Sciatic nerve (tissue), 2 donors: ENCODE results near the gene AMFR. TPM values are rescaled to one million over a fixed set of nuclear protein-coding genes. Genes with fewer than 3 reads are reported as not detected.
A peak's percentile ranks its signal among the peaks of the same experiment; 100 is the strongest.

Experiments used
- ATAC-seq: fragments of 200-7000 bp; cut with Tn5 transposase; one replicate; pipeline ENCODE4 v1.9.1; 2020; ENCODE audit warnings: mild to moderate bottlenecking, moderate library complexity
- DNase-seq: peaks from one replicate; pipeline ENCODE4 v3.0.0-alpha.2; 2020; ENCODE audit warnings: low spot score
- intact Hi-C: fragments of 100-400 bp; cut with DNase I; formaldehyde crosslinking; loops from one replicate; pipeline ENCODE4 v1.14.2; 2022
- total RNA-seq: library from RNA; stranded (reverse); fragmentation: NEBNext Ultra II Directional; extraction: Animal tissue kit (Norgen Biotek cat#: 25700); gene quantifications from one replicate; pipeline ENCODE4 v1.2.1, GENCODE V29; 2021
- donor health status: DM: no; HTN: no; CAD: no.
- donor health status: DM: no; HTN: no; CAD: no.

Gene AMFR
- total RNA-seq, 1 donor from 2014 or later = 152 TPM

GRCh38 chr16:56340416-56340815 lies 84.9 kb downstream of the AMFR start:
- no peak for DNase-seq
- ATAC-seq = no peak
- intact Hi-C loops = no loop called here

GRCh38 chr16:56339431-56340195 lies 85.7 kb downstream of the AMFR start:
- DNase-seq = no peak
- ATAC-seq = no peak
- intact Hi-C loops = loop anchor here (10.0 kb wide), 1 partner anchor 365 kb away; no protein-coding TSS in a partner anchor

GRCh38 chr16:56338566-56339318 lies 86.6 kb downstream of the AMFR start:
- DNase-seq = no peak
- intact Hi-C loops = loop anchor here (10.0 kb wide), 1 partner anchor 366 kb away; no protein-coding TSS in a partner anchor
- ATAC-seq = no peak

GRCh38 chr16:56337858-56338325 lies 87.5 kb downstream of the AMFR start:
- ATAC-seq (no peak), DNase-seq (no peak)
- intact Hi-C loops = loop anchor here (10.0 kb wide), 1 partner anchor 367 kb away; no protein-coding TSS in a partner anchor

- intact Hi-C loops = loop anchor here (10.0 kb wide), 1 partner anchor 368 kb away; no protein-coding TSS in a partner anchor
- ATAC-seq = no peak
- no peak for DNase-seq
These were observed 88.1 kb downstream of the AMFR start for GRCh38 chr16:56337131-56337857.

GRCh38 chr16:56336711-56337110 lies 88.6 kb downstream of the AMFR start:
- intact Hi-C loops = loop anchor here (10.0 kb wide), 1 partner anchor 368 kb away; no protein-coding TSS in a partner anchor
- ATAC-seq (no peak), DNase-seq (no peak)

- intact Hi-C loops = loop anchor here (10.0 kb wide), 1 partner anchor 369 kb away; no protein-coding TSS in a partner anchor
- no peak for DNase-seq
- ATAC-seq = no peak
These were observed 89.2 kb downstream of the AMFR start for GRCh38 chr16:56336071-56336688.

- ATAC-seq = no peak
- DNase-seq = no peak
- intact Hi-C loops = loop anchor here (10.0 kb wide), 1 partner anchor 370 kb away; no protein-coding TSS in a partner anchor
These were observed 90.6 kb downstream of the AMFR start for GRCh38 chr16:56334761-56335160.

- intact Hi-C loops = loop anchor here (10.0 kb wide), 1 partner anchor 372 kb away; no protein-coding TSS in a partner anchor
- peak; percentile 80 for ATAC-seq
- DNase-seq = peak; percentile 77
These were observed 92.8 kb downstream of the AMFR start for GRCh38 chr16:56332464-56333079.

- DNase-seq (no peak), ATAC-seq (no peak)
- intact Hi-C loops = loop anchor here (10.0 kb wide), 1 partner anchor 373 kb away; no protein-coding TSS in a partner anchor
These were observed 93.4 kb downstream of the AMFR start for GRCh38 chr16:56331915-56332314.

- DNase-seq (no peak), ATAC-seq (no peak)
- intact Hi-C loops = loop anchor here (10.0 kb wide), 1 partner anchor 373 kb away; no protein-coding TSS in a partner anchor
These were observed 93.9 kb downstream of the AMFR start for GRCh38 chr16:56331399-56331798.

- intact Hi-C loops = loop anchor here (10.0 kb wide), 1 partner anchor 374 kb away; no protein-coding TSS in a partner anchor
These were observed 94.9 kb downstream of the AMFR start for GRCh38 chr16:56330476-56330875.

GRCh38 chr16:56329887-56330286 lies 95.5 kb downstream of the AMFR start:
- DNase-seq (no peak), ATAC-seq (no peak)
- intact Hi-C loops = loop anchor here (10.0 kb wide), 1 partner anchor 375 kb away; no protein-coding TSS in a partner anchor

More at GRCh38 chr16:56330476-56330875, 94.9 kb downstream of the AMFR start:
- no peak for ATAC-seq
- DNase-seq = no peak

GRCh38 chr16:56328276-56329022 lies 96.9 kb downstream of the AMFR start:
- no peak for ATAC-seq
- intact Hi-C loops = no loop called here

GRCh38 chr16:56327929-56328258 lies 97.5 kb downstream of the AMFR start:
- intact Hi-C loops = no loop called here
- DNase-seq = no peak
- no peak for ATAC-seq

More at GRCh38 chr16:56328276-56329022, 96.9 kb downstream of the AMFR start:
- DNase-seq = no peak

GRCh38 chr16:56327071-56327928 lies 98.0 kb downstream of the AMFR start:
- ATAC-seq = no peak
- intact Hi-C loops = no loop called here
- no peak for DNase-seq
